Fibroblast of skin of back (primary cell): ENCODE results near the gene OR51T1. TPM values are rescaled to one million over a fixed set of nuclear protein-coding genes. Genes with fewer than 3 reads are reported as not detected.
"Not testable (repeated sequence)": the region's sequence is repeated elsewhere in the genome, so short reads cannot be mapped to it uniquely, and the experiment has no call there.

Experiments used
- DNase-seq: peaks from one replicate; pipeline ENCODE4 v3.0.0-alpha.2; 2013
- polyA plus RNA-seq, 2 experiments: library from polyadenylated mRNA; unstranded; fragments of 120-200 nt; gene quantifications; one replicate each; pipeline ENCODE4 v1.2.1, GENCODE V29; 2013; ENCODE audit not compliant: insufficient read length in 2 of 2

OR51T1 gene
- polyA plus RNA-seq (2013, experiment 1 of 2; ENCODE audit: insufficient read length): not detected
- polyA plus RNA-seq (2013, experiment 2 of 2; ENCODE audit: insufficient read length): not detected

DNA sequence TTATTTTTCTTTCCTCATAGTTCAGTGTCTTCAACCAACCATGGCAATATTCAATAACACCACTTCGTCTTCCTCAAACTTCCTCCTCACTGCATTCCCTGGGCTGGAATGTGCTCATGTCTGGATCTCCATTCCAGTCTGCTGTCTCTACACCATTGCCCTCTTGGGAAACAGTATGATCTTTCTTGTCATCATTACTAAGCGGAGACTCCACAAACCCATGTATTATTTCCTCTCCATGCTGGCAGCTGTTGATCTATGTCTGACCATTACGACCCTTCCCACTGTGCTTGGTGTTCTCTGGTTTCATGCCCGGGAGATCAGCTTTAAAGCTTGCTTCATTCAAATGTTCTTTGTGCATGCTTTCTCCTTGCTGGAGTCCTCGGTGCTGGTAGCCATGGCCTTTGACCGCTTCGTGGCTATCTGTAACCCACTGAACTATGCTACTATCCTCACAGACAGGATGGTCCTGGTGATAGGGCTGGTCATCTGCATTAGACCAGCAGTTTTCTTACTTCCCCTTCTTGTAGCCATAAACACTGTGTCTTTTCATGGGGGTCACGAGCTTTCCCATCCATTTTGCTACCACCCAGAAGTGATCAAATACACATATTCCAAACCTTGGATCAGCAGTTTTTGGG, at the start of gene OR51T1:
Gene OR51T1 (plus strand): TSS at position 41 of the 641 bp plus-strand sequence. CDS start 0 bp downstream, at position 41.
- peak; percentile 86 for DNase-seq

GRCh38 chr11:4839851-4840549, 41.7 kb upstream of the OR51T1 start:
- no peak for DNase-seq

DNA sequence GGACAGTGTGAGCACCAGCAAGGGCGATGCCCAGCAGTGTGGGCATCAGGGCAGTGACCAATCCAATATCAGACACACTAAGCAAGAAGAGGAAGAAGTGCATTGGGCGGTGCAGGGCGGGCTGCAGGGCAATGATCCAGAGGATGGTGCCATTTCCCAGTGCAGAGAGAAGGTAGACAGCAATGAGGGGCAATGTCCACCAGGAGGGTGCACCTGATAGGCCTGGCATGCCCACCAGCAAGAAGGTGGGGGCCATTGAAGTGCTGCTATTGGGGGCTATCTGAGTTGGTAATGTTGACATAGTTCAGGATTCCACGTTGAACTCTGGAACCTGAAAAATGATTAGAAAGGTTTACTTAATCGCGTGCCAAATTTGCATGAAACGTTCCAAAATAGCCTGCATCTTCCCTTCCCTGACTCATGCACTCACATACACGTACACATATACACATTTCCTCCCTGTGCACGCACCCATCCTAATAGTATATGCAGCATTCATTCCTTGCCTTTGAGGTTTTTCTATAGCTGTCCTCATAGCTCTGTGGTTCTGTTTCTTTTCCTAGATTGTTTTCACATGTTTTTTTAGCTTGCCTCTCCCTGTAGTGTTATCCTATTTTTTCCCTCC, 32.7 kb upstream of the OR51T1 start, which contains the start of gene OR51S1:
Gene OR51S1 (minus strand): TSS at position 301 of the 625 bp plus-strand sequence. CDS start 0 bp downstream, at position 301.
- no peak for DNase-seq

- DNase-seq: no peak
Measured at GRCh38 chr11:4851033-4851432, 30.7 kb upstream of the OR51T1 start.

DNA sequence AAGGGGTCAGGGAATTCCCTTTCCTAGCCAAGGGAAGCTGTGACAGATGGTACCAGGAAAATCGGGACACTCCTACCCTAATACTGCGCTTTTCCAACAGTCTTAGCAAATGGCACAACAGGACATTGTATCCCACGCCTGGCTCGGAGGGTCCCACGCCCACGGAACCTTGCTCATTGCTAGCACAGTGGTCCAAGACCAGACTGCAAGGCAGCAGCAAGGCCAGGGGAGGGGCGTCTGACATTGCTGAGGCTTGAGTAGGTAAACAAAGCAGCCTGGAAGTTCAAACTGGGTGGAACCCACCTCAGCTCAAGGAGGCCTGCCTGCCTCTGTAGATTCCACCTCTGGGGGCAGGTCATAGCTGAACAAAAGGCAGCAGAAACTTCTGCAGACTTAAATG, 27.4 kb upstream of the OR51T1 start:
- DNase-seq: not testable (repeated sequence)

GRCh38 chr11:4862447-4863236, 19.1 kb upstream of the OR51T1 start:
- DNase-seq: no peak

DNA sequence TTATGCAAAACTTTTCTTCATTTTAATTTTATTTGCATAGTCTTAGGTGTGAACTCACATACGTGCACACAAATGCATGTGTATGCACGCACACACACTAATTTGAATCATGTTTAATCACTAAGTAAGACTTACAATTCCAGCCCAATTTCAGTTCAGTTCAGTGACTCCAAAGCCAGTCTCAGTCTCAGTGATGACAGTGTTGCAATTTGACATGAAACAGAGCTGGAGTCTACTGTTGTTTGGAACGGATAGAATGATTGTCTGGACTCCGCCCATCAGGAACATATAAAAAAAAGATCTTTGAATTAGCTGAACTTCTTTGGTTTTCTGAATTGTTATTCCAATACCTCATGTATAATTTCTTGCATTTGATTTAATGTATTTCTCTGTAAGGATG, 17.8 kb upstream of the OR51T1 start:
- DNase-seq: no peak

- no peak for DNase-seq
Measured at GRCh38 chr11:4865855-4866254, 15.8 kb upstream of the OR51T1 start.

- DNase-seq: peak; percentile 43
Measured at GRCh38 chr11:4881188-4881587, 512 bp upstream of the OR51T1 start.

DNA sequence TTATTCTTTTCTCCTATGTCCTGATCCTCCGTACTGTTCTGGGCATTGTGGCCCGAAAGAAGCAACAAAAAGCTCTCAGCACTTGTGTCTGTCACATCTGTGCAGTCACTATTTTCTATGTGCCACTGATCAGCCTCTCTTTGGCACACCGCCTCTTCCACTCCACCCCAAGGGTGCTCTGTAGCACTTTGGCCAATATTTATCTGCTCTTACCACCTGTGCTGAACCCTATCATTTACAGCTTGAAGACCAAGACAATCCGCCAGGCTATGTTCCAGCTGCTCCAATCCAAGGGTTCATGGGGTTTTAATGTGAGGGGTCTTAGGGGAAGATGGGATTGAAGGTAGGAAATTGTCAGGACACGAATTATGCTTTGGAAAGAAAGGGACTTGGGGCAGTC, 843 bp downstream of the OR51T1 start:
- DNase-seq: no peak

- no peak for DNase-seq
Measured at GRCh38 chr11:4884361-4884760, 2.7 kb downstream of the OR51T1 start.

DNA sequence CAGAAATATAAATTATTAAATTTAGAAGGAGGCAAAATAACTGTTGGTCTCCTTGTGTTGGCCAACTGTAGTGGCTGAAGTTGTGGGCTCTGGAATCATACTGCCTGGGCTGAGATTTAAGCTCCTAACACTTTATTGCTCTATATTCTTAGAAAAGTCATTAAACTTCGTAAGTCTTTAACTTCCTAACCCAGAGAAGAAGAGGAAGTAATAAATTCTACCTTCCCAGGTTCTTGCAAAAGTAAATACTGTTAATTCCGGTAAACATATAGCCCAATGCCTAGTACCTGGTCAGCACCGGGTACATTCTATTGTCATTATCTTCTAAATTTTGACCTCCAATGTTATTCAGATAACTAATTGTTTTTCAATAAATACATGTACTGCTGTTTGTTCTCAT, 4.5 kb downstream of the OR51T1 start:
- no peak for DNase-seq

- no peak for DNase-seq
Measured at GRCh38 chr11:4887591-4887990, 5.9 kb downstream of the OR51T1 start.

DNA sequence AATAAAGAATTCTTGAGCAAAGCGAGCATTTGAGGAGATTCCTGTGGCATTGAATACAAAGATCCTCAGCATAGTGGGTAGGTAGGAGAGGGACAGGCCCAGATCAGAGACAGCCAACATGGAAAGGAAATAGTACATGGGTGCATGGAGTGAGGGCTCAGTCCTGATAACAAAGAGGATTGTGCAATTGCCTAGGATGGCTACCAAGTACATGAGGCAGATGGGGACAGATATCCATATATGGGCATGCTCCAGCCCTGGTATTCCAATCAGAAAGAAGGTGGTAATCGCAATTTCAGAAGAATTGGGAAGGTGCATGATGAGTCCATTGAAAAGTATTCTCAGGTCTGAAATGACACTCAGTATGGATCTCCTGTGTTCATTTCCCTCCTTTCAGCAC, 8.6 kb downstream of the OR51T1 start:
- DNase-seq: peak; percentile 1

DNA sequence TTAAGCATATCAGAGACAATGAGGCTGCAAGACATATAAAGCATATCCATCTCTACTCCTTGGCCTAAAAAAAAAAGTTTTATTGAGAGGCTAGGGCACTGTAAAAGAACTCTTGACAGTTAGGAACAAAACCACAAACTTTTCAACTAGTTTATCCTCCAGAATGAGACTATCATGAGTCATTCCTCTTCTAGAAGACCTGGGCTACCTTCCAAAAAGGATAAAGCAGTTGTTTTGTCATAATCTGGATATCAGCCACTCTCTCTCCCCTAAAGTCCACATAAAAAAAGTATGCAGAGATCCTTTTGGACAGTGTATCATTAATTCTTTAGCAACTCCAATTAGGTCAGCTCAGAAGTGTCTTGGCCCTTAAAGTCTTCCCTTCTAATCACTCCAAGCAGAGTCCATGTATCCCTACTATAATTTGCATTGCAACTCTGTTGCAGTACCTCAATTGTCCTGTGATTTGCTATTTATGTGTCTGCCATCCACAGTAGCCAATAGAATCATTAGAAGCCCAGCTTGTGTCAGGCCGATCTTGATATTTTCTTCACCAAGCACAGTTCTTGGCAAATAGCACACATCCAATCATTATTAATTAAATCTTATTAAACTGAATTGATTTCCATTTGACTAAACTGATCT, 10.4 kb downstream of the OR51T1 start:
- DNase-seq: peak; percentile 93

DNA sequence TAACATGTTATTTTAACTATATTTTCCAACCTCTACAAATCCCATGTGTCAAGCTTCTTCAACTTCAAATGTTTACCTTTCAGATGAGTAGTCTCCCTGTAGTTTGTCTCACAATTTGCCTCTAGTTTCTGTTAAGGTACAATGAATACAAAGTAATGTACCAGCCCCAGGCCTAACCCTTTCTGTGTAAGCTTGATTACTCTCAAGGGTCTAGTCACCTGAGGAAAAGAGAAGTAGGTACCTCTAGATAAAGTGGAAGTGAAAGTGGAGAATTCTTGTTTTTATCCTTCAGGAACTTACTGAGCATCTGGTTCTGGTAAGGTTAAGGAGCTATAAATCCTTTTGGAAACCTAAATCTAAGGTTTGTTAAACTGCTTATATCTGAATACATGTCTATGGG, 21.8 kb downstream of the OR51T1 start, which contains the start of gene OR51A7:
Gene OR51A7 (plus strand): TSS at position 300 of the 400 bp plus-strand sequence. CDS start 3,587 bp downstream, outside the sequence.
- no peak for DNase-seq

GRCh38 chr11:4916581-4916980, 34.9 kb downstream of the OR51T1 start:
- no peak for DNase-seq

GRCh38 chr11:4919250-4919649, 37.5 kb downstream of the OR51T1 start, which contains the start of gene OR51G2:
Gene OR51G2 (minus strand): TSS chr11:4919350. CDS start chr11:4915663, 3,687 bp downstream.
- DNase-seq: no peak

DNA sequence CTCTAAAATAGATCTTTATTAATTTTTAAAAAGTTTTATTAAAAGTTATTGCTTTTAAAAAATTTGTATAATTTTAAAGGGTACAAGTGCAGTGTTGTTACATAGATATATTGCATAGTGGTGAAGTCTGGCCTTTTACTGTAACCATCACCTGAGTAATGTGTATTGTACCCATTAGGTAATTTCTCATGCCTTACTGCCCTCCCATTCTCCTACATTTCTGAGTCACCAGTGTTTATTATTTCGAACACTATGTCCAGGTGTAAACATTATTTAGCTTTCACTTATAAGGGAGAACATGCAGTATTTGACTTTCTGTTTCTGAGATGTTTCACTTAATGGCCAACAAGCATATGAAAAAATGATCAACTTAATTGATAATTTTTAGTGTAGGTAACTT, 40.1 kb downstream of the OR51T1 start:
- DNase-seq: no peak

GRCh38 chr11:4922304-4922703, 40.6 kb downstream of the OR51T1 start:
- no peak for DNase-seq

DNA sequence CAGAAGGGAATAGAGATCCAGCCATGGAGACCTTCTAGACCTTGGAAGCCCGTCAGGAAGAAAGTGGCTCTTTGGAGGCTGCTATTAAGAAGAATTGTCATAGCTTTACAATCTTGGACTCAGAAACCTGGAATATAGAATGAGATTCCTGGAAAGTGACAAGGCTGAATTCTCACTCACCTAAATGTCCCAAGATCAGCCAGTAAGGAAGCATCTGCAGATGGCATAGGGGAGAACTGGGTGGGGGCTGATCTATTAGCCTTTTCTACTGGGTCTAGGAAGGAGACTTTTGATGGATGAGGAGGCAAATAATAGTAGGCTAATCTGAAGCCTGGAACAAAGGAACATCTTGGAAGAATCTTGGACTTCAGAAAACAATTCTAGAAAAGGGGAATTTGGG, 42.5 kb downstream of the OR51T1 start, which contains the start of gene OR51G1:
Gene OR51G1 (minus strand): TSS at position 101 of the 400 bp plus-strand sequence. CDS start 0 bp downstream, at position 101.
- no peak for DNase-seq

- peak; percentile 9 for DNase-seq
Measured at GRCh38 chr11:4926608-4927007, 44.9 kb downstream of the OR51T1 start.
